ENCODE measurements around the gene KRTAP15-1. TPM values are rescaled to one million over a fixed set of nuclear protein-coding genes. Genes with fewer than 3 reads are reported as not detected.
A peak's percentile ranks its signal among the peaks of the same experiment; 100 is the strongest.

KRTAP15-1 gene
- total RNA-seq, 1 donor from 2014 or later: not detected

DNA sequence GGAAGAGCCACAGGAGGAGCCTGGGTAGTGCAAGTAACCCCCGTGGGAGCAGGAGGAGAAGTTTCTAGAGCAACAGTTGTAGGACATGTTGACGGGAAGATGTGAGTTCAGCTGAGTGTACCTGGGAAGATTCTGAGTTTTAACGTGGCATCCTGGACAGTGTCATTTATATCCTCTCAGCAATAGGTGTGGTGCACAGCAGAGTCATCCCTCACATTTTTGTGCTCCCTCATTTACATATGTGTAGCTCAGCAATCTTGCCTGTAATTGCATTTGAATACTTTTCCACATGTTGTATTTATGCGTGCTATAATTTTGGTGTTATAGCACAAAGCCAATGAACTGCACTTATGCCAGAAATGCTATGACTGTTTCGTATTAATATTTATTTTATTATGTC, 14.2 kb upstream of the KRTAP15-1 start, which contains the start of gene KRTAP13-3:
Gene KRTAP13-3, minus strand, starts transcription at position 101 of the 400 bp plus-strand sequence. Its CDS starts 14 bp downstream, at position 87.
- intact Hi-C loops (cut with DNase I): no loop called here
- Histone ChIP-seq H3K36me3 (no peaks in the 10 kb centered on the region), H3K27me3 (no peaks in the 10 kb centered on the region), H3K4me3 (no peak within 1 kb of the TSS), H3K27ac (no peak within 1 kb of the TSS), H3K4me1 (no peaks in the 10 kb centered on the region), H3K9me3 (no peaks in the 10 kb centered on the region)
- DNase-seq: no peak
- TF ChIP-seq, protein P1, sequence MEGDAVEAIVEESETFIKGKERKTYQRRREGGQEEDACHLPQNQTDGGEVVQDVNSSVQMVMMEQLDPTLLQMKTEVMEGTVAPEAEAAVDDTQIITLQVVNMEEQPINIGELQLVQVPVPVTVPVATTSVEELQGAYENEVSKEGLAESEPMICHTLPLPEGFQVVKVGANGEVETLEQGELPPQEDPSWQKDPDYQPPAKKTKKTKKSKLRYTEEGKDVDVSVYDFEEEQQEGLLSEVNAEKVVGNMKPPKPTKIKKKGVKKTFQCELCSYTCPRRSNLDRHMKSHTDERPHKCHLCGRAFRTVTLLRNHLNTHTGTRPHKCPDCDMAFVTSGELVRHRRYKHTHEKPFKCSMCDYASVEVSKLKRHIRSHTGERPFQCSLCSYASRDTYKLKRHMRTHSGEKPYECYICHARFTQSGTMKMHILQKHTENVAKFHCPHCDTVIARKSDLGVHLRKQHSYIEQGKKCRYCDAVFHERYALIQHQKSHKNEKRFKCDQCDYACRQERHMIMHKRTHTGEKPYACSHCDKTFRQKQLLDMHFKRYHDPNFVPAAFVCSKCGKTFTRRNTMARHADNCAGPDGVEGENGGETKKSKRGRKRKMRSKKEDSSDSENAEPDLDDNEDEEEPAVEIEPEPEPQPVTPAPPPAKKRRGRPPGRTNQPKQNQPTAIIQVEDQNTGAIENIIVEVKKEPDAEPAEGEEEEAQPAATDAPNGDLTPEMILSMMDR (IDR thresholded peaks at IDR 0.05): no peak
- no peak for ATAC-seq

DNA sequence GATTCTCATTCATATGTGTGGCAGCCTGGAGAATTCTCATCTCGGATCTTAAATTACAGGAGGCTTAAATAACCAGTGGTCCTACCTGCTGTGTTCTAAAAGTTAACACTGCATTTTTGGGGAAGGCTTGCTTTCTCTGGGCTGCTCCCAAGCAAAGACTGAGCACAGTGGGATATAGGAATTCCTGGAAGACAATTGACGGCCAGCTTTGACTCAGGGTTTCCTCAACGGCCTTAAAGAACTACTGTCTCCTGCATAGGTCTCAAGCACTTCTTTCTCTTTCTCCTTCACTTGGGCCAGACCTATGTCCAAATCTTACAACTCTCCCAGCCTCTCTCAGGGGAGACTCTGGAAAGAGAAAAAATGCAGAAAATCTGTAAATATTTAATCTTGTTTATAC, 13.3 kb upstream of the KRTAP15-1 start:
- Histone ChIP-seq H3K27ac (no peak overlapping the region), H3K4me3 (no peak overlapping the region), H3K4me1 (no peaks in the 10 kb centered on the region), H3K27me3 (no peaks in the 10 kb centered on the region), H3K9me3 (no peaks in the 10 kb centered on the region), H3K36me3 (no peaks in the 10 kb centered on the region)
- DNase-seq (no peak), ATAC-seq (no peak)
- TF ChIP-seq, protein P1 (IDR thresholded peaks at IDR 0.05): no peak
- intact Hi-C loops (cut with DNase I): no loop called here

DNA sequence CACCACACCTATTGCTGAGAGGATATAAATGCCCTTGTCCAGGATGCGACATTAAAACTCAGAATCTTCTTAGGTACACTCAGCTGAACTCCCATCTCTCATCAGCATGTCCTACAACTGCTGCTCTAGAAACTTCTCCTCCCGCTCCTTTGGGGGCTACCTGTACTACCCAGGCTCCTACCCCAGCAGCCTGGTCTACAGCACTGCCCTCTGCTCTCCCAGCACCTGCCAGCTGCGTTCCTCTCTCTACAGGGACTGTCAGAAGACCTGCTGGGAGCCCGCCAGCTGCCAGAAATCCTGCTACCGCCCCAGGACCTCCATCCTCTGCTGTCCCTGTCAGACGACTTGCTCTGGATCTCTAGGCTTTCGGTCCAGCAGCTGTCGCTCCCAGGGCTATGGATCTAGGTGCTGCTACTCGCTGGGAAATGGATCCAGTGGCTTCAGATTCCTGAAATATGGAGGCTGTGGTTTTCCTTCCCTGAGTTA, 9.9 kb upstream of the KRTAP15-1 start, which contains the start of gene KRTAP13-4:
Gene KRTAP13-4, plus strand, starts transcription at position 51 of the 486 bp plus-strand sequence. Its CDS starts 56 bp downstream, at position 107.
- H3K27me3 ChIP-seq: no peaks in the 10 kb centered on the region
- no peak within 1 kb of the TSS for H3K4me3 ChIP-seq
- TF ChIP-seq, protein P1 (IDR thresholded peaks at IDR 0.05): no peak
- intact Hi-C loops (cut with DNase I): no loop called here
- DNase-seq (peak; percentile 57), ATAC-seq (no peak)
- H3K4me1 ChIP-seq: no peaks in the 10 kb centered on the region
- H3K9me3 ChIP-seq: no peaks in the 10 kb centered on the region
- H3K27ac ChIP-seq: no peak within 1 kb of the TSS
- H3K36me3 ChIP-seq: no peaks in the 10 kb centered on the region

DNA sequence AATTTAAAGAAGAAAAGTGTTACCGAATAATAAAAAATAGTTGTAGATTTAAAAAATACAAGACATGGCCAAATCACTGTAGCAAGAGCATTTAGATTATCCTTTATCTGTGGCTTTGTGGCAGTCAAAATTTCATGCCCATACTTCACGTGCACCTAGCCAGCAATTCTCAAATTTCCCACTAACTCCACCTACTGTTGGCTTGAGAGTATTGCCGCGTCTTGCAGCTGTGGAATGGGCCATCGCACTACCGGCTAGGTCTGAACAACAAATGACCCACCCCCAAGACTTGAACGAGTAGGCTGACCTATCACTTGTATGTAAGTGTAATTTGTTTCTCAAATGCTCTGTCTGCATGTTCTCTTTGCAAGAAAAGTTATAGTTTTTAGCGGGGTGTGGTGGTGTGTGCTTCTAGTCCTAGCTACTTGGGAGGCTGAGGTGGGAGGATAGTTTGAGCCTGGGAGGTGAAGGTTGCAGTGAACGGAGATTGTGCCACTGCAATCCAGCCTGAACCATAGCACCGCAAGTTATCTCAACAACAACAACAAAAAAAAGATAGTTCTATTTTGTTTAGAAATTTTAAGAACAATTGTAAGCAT, 5.9 kb upstream of the KRTAP15-1 start:
- intact Hi-C loops (cut with DNase I): no loop called here
- H3K9me3 ChIP-seq: no peaks in the 10 kb centered on the region
- H3K27ac ChIP-seq: no peak overlapping the region
- no peak for DNase-seq
- peak; percentile 85 for ATAC-seq
- H3K4me3 ChIP-seq: no peak overlapping the region
- H3K27me3 ChIP-seq: no peaks in the 10 kb centered on the region
- no peaks in the 10 kb centered on the region for H3K36me3 ChIP-seq
- H3K4me1 ChIP-seq: no peaks in the 10 kb centered on the region
- TF ChIP-seq, protein P1 (IDR thresholded peaks at IDR 0.05): peak; percentile 59

DNA sequence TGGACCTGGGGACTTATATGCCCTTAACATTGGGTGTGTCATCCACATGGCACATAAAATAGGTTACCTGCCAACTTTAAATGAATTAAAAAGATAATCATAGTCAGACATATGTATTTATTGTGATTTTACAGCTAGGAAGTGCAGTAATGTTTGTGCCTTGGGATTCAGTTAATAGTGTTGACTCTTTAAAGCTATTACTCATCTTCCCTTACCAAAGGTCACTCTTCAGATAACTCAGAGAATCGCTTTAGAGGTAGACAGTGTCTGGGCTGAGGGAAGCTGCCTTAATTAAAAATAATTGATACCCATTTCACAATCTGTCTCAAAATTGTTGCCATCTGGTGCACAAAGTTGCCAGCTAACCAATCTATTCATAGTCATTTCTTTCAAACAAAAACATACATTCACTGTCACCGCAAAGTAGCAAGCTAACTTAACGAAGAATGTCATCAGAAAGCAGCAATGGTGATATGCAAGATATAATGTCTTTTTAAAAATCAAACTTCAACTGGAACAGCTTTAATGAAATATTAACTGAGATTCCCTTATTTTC, 3.0 kb upstream of the KRTAP15-1 start:
- Histone ChIP-seq H3K9me3 (no peaks in the 10 kb centered on the region), H3K27ac (no peak overlapping the region), H3K4me1 (no peaks in the 10 kb centered on the region), H3K27me3 (no peaks in the 10 kb centered on the region), H3K36me3 (no peaks in the 10 kb centered on the region), H3K4me3 (no peak overlapping the region)
- DNase-seq: no peak
- intact Hi-C loops (cut with DNase I): no loop called here
- ATAC-seq: no peak
- TF ChIP-seq, protein P1 (IDR thresholded peaks at IDR 0.05): no peak

Data from upper lobe of right lung (tissue), 1 donor.